ENCODE results near the gene TBC1D28.
"Not testable (repeated sequence)": the region's sequence is repeated elsewhere in the genome, so short reads cannot be mapped to it uniquely, and the experiment has no call there.

TBC1D28 gene

DNA sequence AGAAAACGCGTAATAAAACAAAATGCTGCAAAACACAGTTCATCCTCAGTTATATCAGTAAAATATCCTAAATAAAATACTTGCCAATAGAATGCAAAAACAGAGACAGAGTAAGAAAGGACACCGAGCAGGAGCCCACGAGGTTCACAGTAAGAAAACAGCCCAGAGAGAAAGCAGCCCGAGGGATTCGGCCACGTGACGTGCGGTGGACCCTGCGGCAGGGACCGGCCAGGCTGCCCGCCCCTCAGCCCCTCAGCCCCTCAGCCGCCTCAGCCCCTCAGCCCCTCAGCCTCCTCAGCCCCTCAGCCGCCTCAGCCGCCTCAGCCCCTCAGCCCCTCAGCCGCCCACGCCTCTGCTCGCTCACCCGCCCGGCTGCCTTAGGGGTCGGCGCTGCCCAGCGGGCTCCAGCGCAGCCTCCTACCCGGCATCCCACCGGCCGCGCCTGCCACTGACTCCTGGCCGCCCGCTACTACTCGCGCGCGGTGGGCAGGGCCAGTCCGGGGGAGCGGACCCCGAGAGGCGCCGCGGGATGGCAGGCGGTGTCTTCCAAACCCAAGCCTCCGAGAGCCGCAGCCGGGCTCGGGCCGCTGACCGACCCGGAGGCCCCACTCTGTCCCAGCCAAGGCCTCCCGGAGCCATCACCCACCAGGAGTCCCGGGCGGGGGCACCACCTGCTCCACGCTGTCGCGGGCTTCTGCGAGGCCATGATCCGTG is 9.5 kb downstream of the TBC1D28 start:
- H3K27ac Mint-ChIP-seq; H3K27me3 Mint-ChIP-seq (ENCODE audit: low read depth); H3K36me3 Mint-ChIP-seq (ENCODE audit: low read depth); H3K9me3 Mint-ChIP-seq; H3K4me1 Mint-ChIP-seq: not testable (repeated sequence)
- H3K4me3 Mint-ChIP-seq: peak overlapping the region; percentile 59 to 76 (median 75)

DNA sequence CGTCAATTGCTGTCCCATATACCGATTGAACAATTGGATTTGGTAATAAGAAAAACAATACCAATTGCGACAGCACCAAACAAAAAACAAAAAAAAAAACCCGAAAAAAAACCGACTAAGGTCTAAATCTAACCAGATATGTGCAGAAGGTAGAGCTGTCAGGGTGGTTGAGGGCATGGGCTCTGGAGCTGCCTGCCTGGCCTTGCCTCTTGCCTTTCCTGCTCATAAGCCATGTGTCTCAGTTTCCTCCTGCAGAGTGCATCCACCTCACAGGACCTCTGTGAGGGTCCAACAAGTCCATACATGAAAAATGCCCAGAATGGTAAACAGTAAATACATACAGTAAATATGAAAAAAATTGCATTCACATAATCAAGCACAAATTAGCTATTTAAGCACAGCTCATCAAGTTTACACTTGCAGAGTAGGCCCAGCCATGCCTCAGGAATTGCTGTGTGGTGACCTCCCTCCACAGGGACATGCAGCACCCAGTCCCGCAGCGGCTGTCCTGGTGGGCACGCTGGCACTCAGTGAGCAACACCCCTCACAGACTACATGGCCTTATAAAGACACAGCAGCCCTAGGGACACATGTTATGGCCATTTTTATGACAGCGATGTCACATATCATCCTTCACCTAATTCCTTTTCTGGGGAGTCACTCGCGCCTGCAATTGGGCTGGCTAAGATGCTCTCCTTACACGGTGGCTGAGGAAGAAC is 17.9 kb downstream of the TBC1D28 start:
- no peak for TF ChIP-seq CTCF (IDR thresholded peaks at IDR 0.05; ENCODE audit: unreplicated experiment in 3 of 3)
- Mint-ChIP-seq H3K4me3 (no peak overlapping the region), H3K9me3 (no peaks in the 10 kb centered on the region), H3K36me3 (ENCODE audit: low read depth) (no peaks in the 10 kb centered on the region), H3K27ac (no peak overlapping the region), H3K27me3 (ENCODE audit: low read depth) (no peaks in the 10 kb centered on the region), H3K4me1 (no peaks in the 10 kb centered on the region)

GRCh38 chr17:18625509-18626104 is 18.6 kb downstream of the TBC1D28 start:
- H3K4me3 Mint-ChIP-seq: peak overlapping the region in 1 of 3 experiments; percentile 16
- not testable (repeated sequence) for H3K36me3 Mint-ChIP-seq (ENCODE audit: low read depth); H3K27ac Mint-ChIP-seq; H3K27me3 Mint-ChIP-seq (ENCODE audit: low read depth); H3K9me3 Mint-ChIP-seq; H3K4me1 Mint-ChIP-seq
- TF ChIP-seq CTCF (IDR thresholded peaks at IDR 0.05; ENCODE audit: unreplicated experiment in 3 of 3): peak; percentile 54 to 67 (median 55)

DNA sequence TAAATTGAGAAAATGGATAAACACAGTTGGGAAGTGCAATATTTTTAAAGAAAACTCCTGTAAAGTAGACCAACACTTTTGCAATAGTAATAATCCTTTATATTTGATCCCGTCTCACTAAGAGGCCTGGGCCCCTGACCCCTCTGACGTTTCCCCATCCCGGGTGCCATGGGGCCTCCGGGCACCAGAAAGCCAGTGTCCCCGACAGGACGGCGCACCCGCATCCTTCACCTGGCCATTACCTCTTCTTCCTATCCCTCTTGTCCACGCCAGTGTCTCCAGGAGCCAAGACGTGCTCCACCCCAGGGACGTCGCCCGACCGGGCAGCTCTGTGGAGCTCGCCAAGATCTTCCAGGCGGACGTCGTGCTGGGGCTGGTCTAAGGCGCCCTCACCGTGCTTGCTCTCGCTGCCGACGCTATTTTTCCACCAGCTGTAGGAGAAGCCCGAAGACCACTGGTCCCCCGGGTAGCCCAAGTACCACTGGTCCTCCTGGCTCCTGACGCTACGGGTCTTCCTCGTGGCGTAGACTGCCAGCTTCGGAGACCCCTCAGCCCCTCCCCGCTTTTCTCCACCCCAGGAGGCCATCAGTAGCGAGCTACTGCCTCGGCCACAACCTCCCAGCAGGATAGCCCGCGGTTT is 19.2 kb downstream of the TBC1D28 start:
- H3K9me3 Mint-ChIP-seq; H3K4me3 Mint-ChIP-seq; H3K27ac Mint-ChIP-seq; H3K4me1 Mint-ChIP-seq; H3K27me3 Mint-ChIP-seq (ENCODE audit: low read depth); H3K36me3 Mint-ChIP-seq (ENCODE audit: low read depth): not testable (repeated sequence)

- H3K27me3 Mint-ChIP-seq (ENCODE audit: low read depth); H3K4me3 Mint-ChIP-seq; H3K36me3 Mint-ChIP-seq (ENCODE audit: low read depth); H3K9me3 Mint-ChIP-seq; H3K27ac Mint-ChIP-seq; H3K4me1 Mint-ChIP-seq: not testable (repeated sequence)
Observed at GRCh38 chr17:18617613-18618012, 26.6 kb downstream of the TBC1D28 start.

DNA sequence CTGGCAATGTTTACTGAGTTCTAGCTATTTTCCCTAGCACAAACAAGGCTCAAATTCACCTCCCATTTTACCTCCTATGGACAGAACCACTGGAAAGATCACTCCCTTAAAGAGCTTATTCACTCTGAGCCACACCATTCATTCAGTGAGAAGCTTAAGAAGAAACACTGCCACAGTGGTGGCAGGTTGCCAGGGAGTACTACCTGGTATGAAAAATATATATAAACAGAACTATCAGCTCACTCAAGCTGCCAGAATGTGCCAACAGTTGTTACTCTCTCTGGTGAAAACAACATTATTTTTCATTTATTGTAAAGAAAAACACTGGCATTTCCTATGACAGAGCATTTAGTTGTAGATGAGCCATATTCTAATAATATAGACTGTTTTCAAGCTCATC is 31.2 kb downstream of the TBC1D28 start:
- H3K36me3 Mint-ChIP-seq (ENCODE audit: low read depth); H3K27ac Mint-ChIP-seq; H3K4me3 Mint-ChIP-seq; H3K9me3 Mint-ChIP-seq; H3K4me1 Mint-ChIP-seq; H3K27me3 Mint-ChIP-seq (ENCODE audit: low read depth): not testable (repeated sequence)

DNA sequence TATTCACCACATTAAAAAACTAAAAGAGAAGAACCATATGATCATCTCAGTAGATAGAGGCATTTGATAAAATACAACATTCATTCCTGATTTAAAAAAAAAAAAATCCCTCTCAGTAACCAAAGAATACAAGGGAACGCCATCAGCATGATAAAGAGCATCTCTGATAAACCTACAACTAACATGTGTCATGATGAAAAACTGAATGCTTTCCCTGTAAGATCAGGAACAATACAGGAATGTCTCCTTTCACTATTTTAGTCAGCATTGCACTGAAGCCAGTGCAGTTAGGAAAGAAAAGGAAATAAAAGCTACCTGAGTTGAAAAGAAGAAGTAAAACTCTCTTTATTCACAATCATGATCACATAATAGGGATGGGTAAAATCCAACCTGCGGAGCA is 51.1 kb downstream of the TBC1D28 start:
- not testable (repeated sequence) for H3K4me1 Mint-ChIP-seq; H3K9me3 Mint-ChIP-seq; H3K36me3 Mint-ChIP-seq (ENCODE audit: low read depth); H3K4me3 Mint-ChIP-seq; H3K27ac Mint-ChIP-seq; H3K27me3 Mint-ChIP-seq (ENCODE audit: low read depth)

All from nephron (organoid).